ENCODE data around the gene KPNA1. TPM values are rescaled to one million over a fixed set of nuclear protein-coding genes. Genes with fewer than 3 reads are reported as not detected.
A peak's percentile ranks its signal among the peaks of the same experiment; 100 is the strongest.

Gene KPNA1
- total RNA-seq, 2 donors from 2014 or later, result 90.5 to 93.4 TPM

GRCh38 chr3:122555275-122556071 is 40.7 kb upstream of the KPNA1 start:
- H3K9me3 ChIP-seq (ENCODE audit: control insufficient read depth, low read length), result no peaks in the 10 kb centered on the region
- Mint-ChIP-seq H3K9me3 (no peaks in the 10 kb centered on the region), H3K27me3 (ENCODE audit: insufficient read depth) (no peaks in the 10 kb centered on the region), H3K4me1 (peaks cover 12% of the 10 kb centered on the region), H3K27ac (no peak overlapping the region), H3K4me3 (no peak overlapping the region), H3K36me3 (ENCODE audit: low read depth) (no peaks in the 10 kb centered on the region)
- H3K4me1 ChIP-seq (ENCODE audit: control insufficient read depth, insufficient read depth, low read length), result no peaks in the 10 kb centered on the region
- no peaks in the 10 kb centered on the region for H3K27me3 ChIP-seq (ENCODE audit: control insufficient read depth, insufficient read depth, low read length, poor library complexity, severe bottlenecking)
- no peak for TF ChIP-seq CTCF (conservative IDR thresholded peaks at IDR 0.05)
- 87 to 91% methylated on average over 5 to 6 of the region's 6 CpGs for WGBS, 2 experiments (ENCODE audit: insufficient coverage in 1 of 2, insufficient read length in 1 of 2)
- no peak overlapping the region for H3K9ac ChIP-seq (ENCODE audit: extremely low read depth, low read length, poor library complexity, severe bottlenecking)
- DNase-seq, result peak; percentile 38
- H3K27ac ChIP-seq (ENCODE audit: low read depth, low read length), result no peak overlapping the region
- H3K4me3 ChIP-seq (ENCODE audit: low read length), result no peak overlapping the region
- no peaks in the 10 kb centered on the region for H3K36me3 ChIP-seq (ENCODE audit: control insufficient read depth, insufficient read depth, low read length)

GRCh38 chr3:122553171-122553570 is 38.4 kb upstream of the KPNA1 start:
- WGBS, 2 experiments (ENCODE audit: insufficient coverage in 1 of 2, insufficient read length in 1 of 2), result 54 to 100% methylated on average over 1 to 3 of the region's 3 CpGs
- TF ChIP-seq CTCF (conservative IDR thresholded peaks at IDR 0.05), result no peak

GRCh38 chr3:122548619-122549018 is 33.9 kb upstream of the KPNA1 start:
- 89% methylated on average over 1 of the region's 1 CpG; no CpG with 5 or more reads in 1 of the 2 experiments for WGBS, 2 experiments (ENCODE audit: insufficient coverage in 1 of 2, insufficient read length in 1 of 2)
- H3K36me3 ChIP-seq (ENCODE audit: control insufficient read depth, insufficient read depth, low read length), result no peaks in the 10 kb centered on the region
- Mint-ChIP-seq H3K4me1 (no peaks in the 10 kb centered on the region), H3K27me3 (ENCODE audit: insufficient read depth) (no peaks in the 10 kb centered on the region), H3K4me3 (no peak overlapping the region), H3K9me3 (no peaks in the 10 kb centered on the region), H3K27ac (no peak overlapping the region), H3K36me3 (ENCODE audit: low read depth) (no peaks in the 10 kb centered on the region)
- no peak overlapping the region for H3K9ac ChIP-seq (ENCODE audit: extremely low read depth, low read length, poor library complexity, severe bottlenecking)
- no peaks in the 10 kb centered on the region for H3K27me3 ChIP-seq (ENCODE audit: control insufficient read depth, insufficient read depth, low read length, poor library complexity, severe bottlenecking)
- no peak for TF ChIP-seq CTCF (conservative IDR thresholded peaks at IDR 0.05)
- no peak overlapping the region for H3K4me3 ChIP-seq (ENCODE audit: low read length)
- peak; percentile 9 for DNase-seq
- H3K9me3 ChIP-seq (ENCODE audit: control insufficient read depth, low read length), result no peaks in the 10 kb centered on the region
- H3K4me1 ChIP-seq (ENCODE audit: control insufficient read depth, insufficient read depth, low read length), result no peaks in the 10 kb centered on the region
- no peak overlapping the region for H3K27ac ChIP-seq (ENCODE audit: low read depth, low read length)

More at GRCh38 chr3:122553171-122553570, 38.4 kb upstream of the KPNA1 start:
- Histone ChIP-seq H3K9ac (ENCODE audit: extremely low read depth, low read length, poor library complexity, severe bottlenecking) (no peak overlapping the region), H3K9me3 (ENCODE audit: control insufficient read depth, low read length) (no peaks in the 10 kb centered on the region), H3K27ac (ENCODE audit: low read depth, low read length) (no peak overlapping the region), H3K4me3 (ENCODE audit: low read length) (no peak overlapping the region), H3K36me3 (ENCODE audit: control insufficient read depth, insufficient read depth, low read length) (no peaks in the 10 kb centered on the region), H3K4me1 (ENCODE audit: control insufficient read depth, insufficient read depth, low read length) (no peaks in the 10 kb centered on the region), H3K27me3 (ENCODE audit: control insufficient read depth, insufficient read depth, low read length, poor library complexity, severe bottlenecking) (no peaks in the 10 kb centered on the region)
- peaks cover 5% of the 10 kb centered on the region for H3K4me1 Mint-ChIP-seq
- no peak for DNase-seq
- H3K9me3 Mint-ChIP-seq, result no peaks in the 10 kb centered on the region
- H3K27ac Mint-ChIP-seq, result no peak overlapping the region
- no peaks in the 10 kb centered on the region for H3K27me3 Mint-ChIP-seq (ENCODE audit: insufficient read depth)
- no peak overlapping the region for H3K4me3 Mint-ChIP-seq
- no peaks in the 10 kb centered on the region for H3K36me3 Mint-ChIP-seq (ENCODE audit: low read depth)
